ENCODE data around the gene MMP1. TPM values are rescaled to one million over a fixed set of nuclear protein-coding genes. Genes with fewer than 3 reads are reported as not detected.

Gene MMP1
- polyA plus RNA-seq, 1 donor (not counting 4 experiments of a cell fraction or from before 2014, with no cell fraction given): 81.5 TPM

- no peaks in the 10 kb centered on the region for H3K9me3 ChIP-seq (ENCODE audit: control insufficient read depth, low read depth, low read length)
- H3K4me3 ChIP-seq (ENCODE audit: control insufficient read depth in 2 of 3, extremely low read depth in 1 of 3, insufficient read depth in 2 of 3, low read depth in 1 of 3, low read length in 3 of 3): no peak overlapping the region
- no peaks in the 10 kb centered on the region for H4K20me1 ChIP-seq (ENCODE audit: control insufficient read depth, extremely low read depth, insufficient read depth, low read length)
- H2AFZ ChIP-seq (ENCODE audit: control insufficient read depth, low read length): peak overlapping the region; percentile 94
- peaks cover 14% of the 10 kb centered on the region for H3K4me1 ChIP-seq (ENCODE audit: control insufficient read depth, extremely low read depth, insufficient read depth, low read length)
- no peaks in the 10 kb centered on the region for H3K79me2 ChIP-seq (ENCODE audit: control insufficient read depth, insufficient read depth, low read length)
- DNase-seq (ENCODE audit: low read depth, low spot score) (no peak), FAIRE-seq (peak; percentile 88)
- no peaks in the 10 kb centered on the region for H3K27me3 ChIP-seq (ENCODE audit: control insufficient read depth, extremely low read depth, insufficient read depth, low read length)
- no peak overlapping the region for H3K4me2 ChIP-seq (ENCODE audit: control insufficient read depth, extremely low read depth, insufficient read depth, low read depth, low read length)
- no peak overlapping the region for H3K27ac ChIP-seq (ENCODE audit: control insufficient read depth, insufficient read depth, low read length)
- dilution Hi-C loops (cut with MboI; ENCODE audit: extremely low pct_ligation_motif_present, low sequenced_read_pairs): no loop called here
- TF ChIP-seq EZH2 (IDR thresholded peaks at IDR 0.05; ENCODE audit: low read length): no peak
- peak; percentile 49 to 76 (median 62) for TF ChIP-seq CTCF (optimal IDR thresholded peaks at IDR 0.05 in 1 of 3, IDR thresholded peaks at IDR 0.05 in 1 of 3, conservative IDR thresholded peaks at IDR 0.05 in 1 of 3; ENCODE audit: extremely low read depth in 1 of 3, insufficient read depth in 2 of 3, low read length in 3 of 3)
- H3K9me1 ChIP-seq (ENCODE audit: control insufficient read depth, extremely low read depth, insufficient read depth, low read length): no peaks in the 10 kb centered on the region
- H3K9ac ChIP-seq (ENCODE audit: control insufficient read depth, extremely low read depth, insufficient read depth, low read length): peak overlapping the region; percentile 37
- H3K36me3 ChIP-seq (ENCODE audit: control insufficient read depth in 2 of 2, extremely low read depth in 1 of 2, insufficient read depth in 2 of 2, low read length in 2 of 2): no peaks in the 10 kb centered on the region
These were observed 13.1 kb upstream of the MMP1 start for GRCh38 chr11:102810950-102811660.

- H3K4me2 ChIP-seq (ENCODE audit: control insufficient read depth, extremely low read depth, insufficient read depth, low read depth, low read length): no peak overlapping the region
- no peaks in the 10 kb centered on the region for H3K79me2 ChIP-seq (ENCODE audit: control insufficient read depth, insufficient read depth, low read length)
- H3K9me3 ChIP-seq (ENCODE audit: control insufficient read depth, low read depth, low read length): no peaks in the 10 kb centered on the region
- no peak overlapping the region for H2AFZ ChIP-seq (ENCODE audit: control insufficient read depth, low read length)
- TF ChIP-seq CTCF (optimal IDR thresholded peaks at IDR 0.05 in 1 of 3, IDR thresholded peaks at IDR 0.05 in 1 of 3, conservative IDR thresholded peaks at IDR 0.05 in 1 of 3; ENCODE audit: extremely low read depth in 1 of 3, insufficient read depth in 2 of 3, low read length in 3 of 3): no peak
- dilution Hi-C loops (cut with MboI; ENCODE audit: extremely low pct_ligation_motif_present, low sequenced_read_pairs): no loop called here
- DNase-seq (ENCODE audit: low read depth, low spot score) (no peak), FAIRE-seq (no peak)
- no peak overlapping the region for H3K4me3 ChIP-seq (ENCODE audit: control insufficient read depth in 2 of 3, extremely low read depth in 1 of 3, insufficient read depth in 2 of 3, low read depth in 1 of 3, low read length in 3 of 3)
- no peaks in the 10 kb centered on the region for H3K27me3 ChIP-seq (ENCODE audit: control insufficient read depth, extremely low read depth, insufficient read depth, low read length)
- H4K20me1 ChIP-seq (ENCODE audit: control insufficient read depth, extremely low read depth, insufficient read depth, low read length): no peaks in the 10 kb centered on the region
- peaks cover 14% of the 10 kb centered on the region for H3K4me1 ChIP-seq (ENCODE audit: control insufficient read depth, extremely low read depth, insufficient read depth, low read length)
- H3K27ac ChIP-seq (ENCODE audit: control insufficient read depth, insufficient read depth, low read length): no peak overlapping the region
- no peak overlapping the region for H3K9ac ChIP-seq (ENCODE audit: control insufficient read depth, extremely low read depth, insufficient read depth, low read length)
- no peaks in the 10 kb centered on the region for H3K9me1 ChIP-seq (ENCODE audit: control insufficient read depth, extremely low read depth, insufficient read depth, low read length)
- H3K36me3 ChIP-seq (ENCODE audit: control insufficient read depth in 2 of 2, extremely low read depth in 1 of 2, insufficient read depth in 2 of 2, low read length in 2 of 2): no peaks in the 10 kb centered on the region
These were observed 12.0 kb upstream of the MMP1 start for GRCh38 chr11:102809971-102810370.

Data from keratinocyte (primary cell).